ENCODE results near the gene PHC1.
"Not testable (repeated sequence)": the region's sequence is repeated elsewhere in the genome, so short reads cannot be mapped to it uniquely, and the experiment has no call there.

Gene PHC1

GRCh38 chr12:8917031-8917430 lies 2.7 kb downstream of the PHC1 start:
- H3K4me3 Mint-ChIP-seq: no peak overlapping the region
- no peak overlapping the region for H3K27ac Mint-ChIP-seq
- peaks cover 22% of the 10 kb centered on the region for H3K4me1 Mint-ChIP-seq
- H3K36me3 Mint-ChIP-seq (ENCODE audit: low read depth): peaks cover 21% of the 10 kb centered on the region
- no peaks in the 10 kb centered on the region for H3K9me3 Mint-ChIP-seq
- no peak for DNase-seq
- H3K27me3 Mint-ChIP-seq (ENCODE audit: low read depth, poor library complexity): no peaks in the 10 kb centered on the region
- no peak for TF ChIP-seq CTCF (IDR thresholded peaks at IDR 0.05)

GRCh38 chr12:8917751-8918150 lies 3.4 kb downstream of the PHC1 start:
- no peak for TF ChIP-seq CTCF (IDR thresholded peaks at IDR 0.05)
- Mint-ChIP-seq H3K9me3 (no peaks in the 10 kb centered on the region), H3K4me3 (no peak overlapping the region), H3K36me3 (ENCODE audit: low read depth) (peaks cover 28% of the 10 kb centered on the region), H3K27me3 (ENCODE audit: low read depth, poor library complexity) (no peaks in the 10 kb centered on the region), H3K27ac (no peak overlapping the region), H3K4me1 (peaks cover 14% of the 10 kb centered on the region)
- DNase-seq: no peak

GRCh38 chr12:8919643-8920042 lies 5.3 kb downstream of the PHC1 start:
- peaks cover 33% of the 10 kb centered on the region for H3K36me3 Mint-ChIP-seq (ENCODE audit: low read depth)
- H3K4me3 Mint-ChIP-seq; H3K9me3 Mint-ChIP-seq; H3K27me3 Mint-ChIP-seq (ENCODE audit: low read depth, poor library complexity); H3K4me1 Mint-ChIP-seq; H3K27ac Mint-ChIP-seq; DNase-seq: not testable (repeated sequence)

- Mint-ChIP-seq H3K36me3 (ENCODE audit: low read depth) (peaks cover 33% of the 10 kb centered on the region), H3K4me3 (no peak overlapping the region), H3K27ac (peak overlapping the region; percentile 3), H3K4me1 (no peaks in the 10 kb centered on the region), H3K27me3 (ENCODE audit: low read depth, poor library complexity) (no peaks in the 10 kb centered on the region), H3K9me3 (no peaks in the 10 kb centered on the region)
- DNase-seq: no peak
- TF ChIP-seq CTCF (IDR thresholded peaks at IDR 0.05): no peak
Observed at GRCh38 chr12:8922544-8922943, 8.2 kb downstream of the PHC1 start.

- H3K9me3 Mint-ChIP-seq; H3K27me3 Mint-ChIP-seq (ENCODE audit: low read depth, poor library complexity); H3K4me3 Mint-ChIP-seq; DNase-seq; H3K4me1 Mint-ChIP-seq; H3K27ac Mint-ChIP-seq: not testable (repeated sequence)
- peaks cover 42% of the 10 kb centered on the region for H3K36me3 Mint-ChIP-seq (ENCODE audit: low read depth)
Observed at GRCh38 chr12:8930655-8931323, 16.5 kb downstream of the PHC1 start.

- H3K9me3 Mint-ChIP-seq; H3K4me3 Mint-ChIP-seq; H3K27me3 Mint-ChIP-seq (ENCODE audit: low read depth, poor library complexity); H3K27ac Mint-ChIP-seq; H3K4me1 Mint-ChIP-seq; DNase-seq: not testable (repeated sequence)
- H3K36me3 Mint-ChIP-seq (ENCODE audit: low read depth): peaks cover 55% of the 10 kb centered on the region
Observed at GRCh38 chr12:8932464-8932863, 18.2 kb downstream of the PHC1 start.

GRCh38 chr12:8934080-8934479 lies 19.8 kb downstream of the PHC1 start:
- H3K9me3 Mint-ChIP-seq; DNase-seq; H3K4me3 Mint-ChIP-seq; H3K4me1 Mint-ChIP-seq; H3K27me3 Mint-ChIP-seq (ENCODE audit: low read depth, poor library complexity): not testable (repeated sequence)
- Mint-ChIP-seq H3K36me3 (ENCODE audit: low read depth) (peaks cover 71% of the 10 kb centered on the region), H3K27ac (peak overlapping the region; percentile 34)

GRCh38 chr12:8936735-8937134 lies 22.4 kb downstream of the PHC1 start:
- H3K27me3 Mint-ChIP-seq (ENCODE audit: low read depth, poor library complexity): no peaks in the 10 kb centered on the region
- H3K4me3 Mint-ChIP-seq: no peak overlapping the region
- H3K27ac Mint-ChIP-seq: no peak overlapping the region
- H3K36me3 Mint-ChIP-seq (ENCODE audit: low read depth): peaks cover 68% of the 10 kb centered on the region
- DNase-seq: no peak
- H3K9me3 Mint-ChIP-seq: no peaks in the 10 kb centered on the region
- TF ChIP-seq CTCF (IDR thresholded peaks at IDR 0.05): no peak
- H3K4me1 Mint-ChIP-seq: no peaks in the 10 kb centered on the region

GRCh38 chr12:8937842-8938442 lies 23.6 kb downstream of the PHC1 start:
- not testable (repeated sequence) for H3K4me3 Mint-ChIP-seq; H3K9me3 Mint-ChIP-seq; DNase-seq; H3K27me3 Mint-ChIP-seq (ENCODE audit: low read depth, poor library complexity); H3K27ac Mint-ChIP-seq; H3K4me1 Mint-ChIP-seq
- H3K36me3 Mint-ChIP-seq (ENCODE audit: low read depth): peaks cover 68% of the 10 kb centered on the region
